NCI-H2227 treated with DMSO at 0.1 percent for 48 hours (cell line): ENCODE data around the gene RIIAD1.
A peak's percentile ranks its signal among the peaks of the same experiment; 100 is the strongest.
"Not testable (repeated sequence)": the region's sequence is repeated elsewhere in the genome, so short reads cannot be mapped to it uniquely, and the experiment has no call there.

ENCODE experiments used
- DNase-seq: peaks from one replicate; lab custom pipeline; 2025; lab: John Stamatoyannopoulos, UW

Gene RIIAD1

DNA sequence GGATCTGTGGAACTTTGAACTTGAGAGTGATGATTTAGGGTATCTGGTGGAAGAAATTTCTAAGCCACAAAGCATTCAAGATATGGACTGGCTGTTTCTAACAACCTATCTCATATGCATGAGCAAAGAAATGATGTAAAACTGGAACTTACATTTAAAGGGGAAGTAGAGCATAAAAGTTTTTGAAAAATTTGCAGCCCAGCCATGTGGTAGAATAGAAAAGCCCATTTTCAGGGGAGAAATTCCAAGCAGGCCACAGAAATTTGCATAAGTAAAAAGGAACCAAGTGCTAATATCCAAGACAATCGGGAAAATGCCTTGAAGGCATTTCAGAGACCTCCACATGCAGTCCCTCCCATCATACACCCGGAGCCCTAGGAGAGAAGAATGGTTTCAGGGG, 15.7 kb downstream of the RIIAD1 start:
- DNase-seq: no peak

- no peak for DNase-seq
Measured at GRCh38 chr1:151737479-151737878, 16.2 kb downstream of the RIIAD1 start.

GRCh38 chr1:151739590-151740355, 18.5 kb downstream of the RIIAD1 start:
- no peak for DNase-seq

- DNase-seq: no peak
Measured at GRCh38 chr1:151741516-151741915, 20.2 kb downstream of the RIIAD1 start.

DNA sequence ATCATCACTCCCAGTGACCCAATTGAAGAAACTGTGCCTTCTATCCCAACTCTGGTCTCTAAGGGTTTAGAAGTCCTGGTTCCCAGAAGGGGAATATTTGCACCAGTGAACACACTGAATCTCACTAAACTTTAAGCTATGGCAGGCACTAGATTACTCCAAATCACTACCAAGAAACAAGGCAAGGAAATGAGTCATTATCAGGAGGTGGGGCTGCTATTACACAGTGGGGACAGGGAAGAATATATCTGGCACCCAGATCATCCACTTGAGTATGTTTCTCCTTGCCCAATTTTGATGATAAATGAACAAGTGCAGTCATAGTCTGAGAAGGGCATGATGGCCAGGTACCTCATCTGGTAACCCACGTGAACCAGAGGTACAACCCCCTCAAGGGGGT, 35.0 kb downstream of the RIIAD1 start:
- no peak for DNase-seq

- DNase-seq: no peak
Measured at GRCh38 chr1:151759241-151759640, 37.9 kb downstream of the RIIAD1 start.

GRCh38 chr1:151760597-151761385, 39.5 kb downstream of the RIIAD1 start:
- no peak for DNase-seq

- DNase-seq: peak; percentile 81
Measured at GRCh38 chr1:151762941-151763921, 41.9 kb downstream of the RIIAD1 start, which contains the start of gene MRPL9. Gene MRPL9 (minus strand): TSS chr1:151763496. CDS start chr1:151763479, 17 bp downstream.

DNA sequence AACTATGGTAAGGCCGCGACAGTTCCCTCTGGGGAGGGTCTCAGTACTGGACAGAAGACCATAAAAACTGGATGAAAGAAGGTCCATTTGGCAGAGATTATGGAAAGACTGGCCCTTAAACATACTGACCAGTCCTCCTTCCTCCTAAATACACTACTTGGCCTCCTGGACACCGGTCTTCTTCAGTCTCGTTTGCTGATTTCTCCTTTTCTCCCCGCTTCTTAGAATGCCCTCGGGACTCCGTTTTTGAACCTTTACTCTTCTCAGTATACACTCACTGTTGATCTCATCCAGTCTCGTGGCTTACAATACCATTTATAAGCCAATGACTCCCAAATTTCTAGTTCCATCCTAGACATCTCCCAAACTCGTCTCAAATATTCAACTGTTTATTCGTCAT, 42.7 kb downstream of the RIIAD1 start:
- DNase-seq: peak; percentile 29

GRCh38 chr1:151768351-151769066, 47.2 kb downstream of the RIIAD1 start:
- not testable (repeated sequence) for DNase-seq

GRCh38 chr1:151769270-151769669, 47.9 kb downstream of the RIIAD1 start:
- DNase-seq: not testable (repeated sequence)

- DNase-seq: no peak
Measured at GRCh38 chr1:151773702-151774101, 52.4 kb downstream of the RIIAD1 start.

- no peak for DNase-seq
Measured at GRCh38 chr1:151774256-151774922, 53.1 kb downstream of the RIIAD1 start.

GRCh38 chr1:151775894-151776664, 54.8 kb downstream of the RIIAD1 start:
- DNase-seq: no peak

- no peak for DNase-seq
Measured at GRCh38 chr1:151776665-151777062, 55.3 kb downstream of the RIIAD1 start.

- DNase-seq: no peak
Measured at GRCh38 chr1:151777317-151777716, 56.0 kb downstream of the RIIAD1 start.
